ENCODE measurements around the gene FBXL5.
A peak's percentile ranks its signal among the peaks of the same experiment; 100 is the strongest.

The FBXL5 gene

DNA sequence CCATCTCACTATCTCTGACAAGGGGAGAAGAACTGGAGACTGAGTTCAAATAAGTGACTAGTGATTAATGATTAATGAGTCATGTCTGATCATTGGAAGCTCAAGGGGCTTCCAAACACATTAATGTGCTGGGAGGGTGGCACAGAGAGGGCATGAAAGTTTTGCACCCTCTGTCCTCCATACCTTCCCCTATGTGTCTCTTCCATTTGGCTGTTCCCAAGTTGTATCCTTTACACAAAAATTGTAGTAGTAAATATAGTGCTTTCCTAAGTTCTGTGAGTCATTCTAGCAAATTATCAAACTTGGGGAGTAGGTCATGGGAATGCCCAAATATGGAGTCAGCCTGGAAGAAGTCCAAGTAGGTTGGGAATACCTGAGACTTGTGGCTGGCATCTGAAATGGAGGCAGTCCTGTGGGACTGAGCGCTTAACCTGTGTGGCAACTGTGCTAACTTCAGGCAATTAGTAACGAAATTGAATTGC, 22.4 kb upstream of the FBXL5 start:
- peak overlapping the region; percentile 96 for H3K4me3 ChIP-seq (ENCODE audit: low read length, poor library complexity, severe bottlenecking)
- H4K20me1 ChIP-seq (ENCODE audit: insufficient read depth, low read length, poor library complexity, severe bottlenecking), result peaks cover 3% of the 10 kb centered on the region
- peak overlapping the region; percentile 97 for H3K4me2 ChIP-seq (ENCODE audit: low read depth, low read length, poor library complexity, severe bottlenecking)
- H3K79me2 ChIP-seq (ENCODE audit: insufficient read depth, low read length), result peaks cover 96% of the 10 kb centered on the region
- H3K36me3 ChIP-seq (ENCODE audit: insufficient read depth, low read length), result no peaks in the 10 kb centered on the region
- H3K9ac ChIP-seq (ENCODE audit: low read depth, low read length, poor library complexity, severe bottlenecking), result peak overlapping the region; percentile 100
- TF ChIP-seq CTCF (conservative IDR thresholded peaks at IDR 0.05; ENCODE audit: low read length) (no peak), EZH2phosphoT487 (IDR thresholded peaks at IDR 0.05; ENCODE audit: borderline replicate concordance) (no peak)
- peaks cover 56% of the 10 kb centered on the region for H3K4me1 ChIP-seq (ENCODE audit: insufficient read depth, low read length, poor library complexity, severe bottlenecking)
- H3K27me3 ChIP-seq (ENCODE audit: insufficient read depth, low read length, poor library complexity, severe bottlenecking), result no peaks in the 10 kb centered on the region
- peaks cover 4% of the 10 kb centered on the region; the same call in 1 of the 2 replicates for H3F3A ChIP-seq (ENCODE audit: low read depth)
- H3K9me3 ChIP-seq (ENCODE audit: insufficient read depth, low read depth, low read length), result no peaks in the 10 kb centered on the region
- H2AFZ ChIP-seq (ENCODE audit: low read length), result no peak overlapping the region
- no peaks in the 10 kb centered on the region for H3K9me2 ChIP-seq (replicated peaks; ENCODE audit: low read depth, low read length)

GRCh38 chr4:15676899-15677298, 21.7 kb upstream of the FBXL5 start:
- H3K4me1 ChIP-seq (ENCODE audit: insufficient read depth, low read length, poor library complexity, severe bottlenecking), result peaks cover 61% of the 10 kb centered on the region

DNA sequence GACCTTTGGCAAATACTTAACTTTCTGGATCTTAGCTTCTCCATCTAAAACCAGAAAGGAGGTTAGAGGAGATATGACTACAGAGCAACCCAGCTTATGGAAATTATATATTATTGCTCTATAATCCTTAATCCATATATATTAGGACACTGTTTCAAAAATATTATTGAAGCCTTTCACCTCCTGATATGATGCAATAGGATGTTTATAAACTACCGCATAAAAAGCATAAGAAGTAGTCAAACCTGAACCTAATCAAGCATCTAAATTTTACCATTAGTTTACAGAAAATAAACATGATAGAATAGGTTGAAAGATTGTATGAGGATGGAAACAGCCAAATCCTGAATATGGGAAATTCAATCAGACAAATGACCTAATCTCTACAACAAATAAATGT, 20.9 kb upstream of the FBXL5 start:
- H3K4me1 ChIP-seq (ENCODE audit: insufficient read depth, low read length, poor library complexity, severe bottlenecking), result peaks cover 68% of the 10 kb centered on the region
- H4K20me1 ChIP-seq (ENCODE audit: insufficient read depth, low read length, poor library complexity, severe bottlenecking), result peaks cover 3% of the 10 kb centered on the region
- H3F3A ChIP-seq (ENCODE audit: low read depth), result peaks cover 15% of the 10 kb centered on the region
- no peaks in the 10 kb centered on the region for H3K9me3 ChIP-seq (ENCODE audit: insufficient read depth, low read depth, low read length)
- peak overlapping the region; percentile 13 for H3K9ac ChIP-seq (ENCODE audit: low read depth, low read length, poor library complexity, severe bottlenecking)
- H3K4me2 ChIP-seq (ENCODE audit: low read depth, low read length, poor library complexity, severe bottlenecking), result peak overlapping the region; percentile 97
- no peak for TF ChIP-seq CTCF (conservative IDR thresholded peaks at IDR 0.05; ENCODE audit: low read length)
- no peak for TF ChIP-seq EZH2phosphoT487 (IDR thresholded peaks at IDR 0.05; ENCODE audit: borderline replicate concordance)
- H3K9me2 ChIP-seq (replicated peaks; ENCODE audit: low read depth, low read length), result no peaks in the 10 kb centered on the region
- peaks cover 91% of the 10 kb centered on the region for H3K79me2 ChIP-seq (ENCODE audit: insufficient read depth, low read length)
- H2AFZ ChIP-seq (ENCODE audit: low read length), result no peak overlapping the region
- H3K36me3 ChIP-seq (ENCODE audit: insufficient read depth, low read length), result no peaks in the 10 kb centered on the region
- H3K27me3 ChIP-seq (ENCODE audit: insufficient read depth, low read length, poor library complexity, severe bottlenecking), result no peaks in the 10 kb centered on the region
- H3K4me3 ChIP-seq (ENCODE audit: low read length, poor library complexity, severe bottlenecking), result peak overlapping the region; percentile 96

More at GRCh38 chr4:15676899-15677298, 21.7 kb upstream of the FBXL5 start:
- Histone ChIP-seq H3K9me2 (replicated peaks; ENCODE audit: low read depth, low read length) (no peaks in the 10 kb centered on the region), H2AFZ (ENCODE audit: low read length) (no peak overlapping the region), H3K36me3 (ENCODE audit: insufficient read depth, low read length) (no peaks in the 10 kb centered on the region), H3K4me3 (ENCODE audit: low read length, poor library complexity, severe bottlenecking) (peak overlapping the region; percentile 96), H3K9ac (ENCODE audit: low read depth, low read length, poor library complexity, severe bottlenecking) (peak overlapping the region; percentile 100), H3K9me3 (ENCODE audit: insufficient read depth, low read depth, low read length) (no peaks in the 10 kb centered on the region), H3K4me2 (ENCODE audit: low read depth, low read length, poor library complexity, severe bottlenecking) (peak overlapping the region; percentile 97), H3K79me2 (ENCODE audit: insufficient read depth, low read length) (peaks cover 95% of the 10 kb centered on the region), H3F3A (ENCODE audit: low read depth) (peaks cover 6% of the 10 kb centered on the region; the same call in 1 of the 2 replicates), H4K20me1 (ENCODE audit: insufficient read depth, low read length, poor library complexity, severe bottlenecking) (peaks cover 3% of the 10 kb centered on the region), H3K27me3 (ENCODE audit: insufficient read depth, low read length, poor library complexity, severe bottlenecking) (no peaks in the 10 kb centered on the region)
- no peak for TF ChIP-seq CTCF (conservative IDR thresholded peaks at IDR 0.05; ENCODE audit: low read length)
- TF ChIP-seq EZH2phosphoT487 (IDR thresholded peaks at IDR 0.05; ENCODE audit: borderline replicate concordance), result no peak
